Limb (tissue), 2 donors: ENCODE results near the gene ETV6.
A peak's percentile ranks its signal among the peaks of the same experiment; 100 is the strongest.

ENCODE experiments used
- DNase-seq, 2 donors: peaks; one replicate each; pipeline ENCODE4 v3.0.0-alpha.2; 2016; ENCODE audit errors: extremely low spot score in 2 of 2

ETV6 gene

DNA sequence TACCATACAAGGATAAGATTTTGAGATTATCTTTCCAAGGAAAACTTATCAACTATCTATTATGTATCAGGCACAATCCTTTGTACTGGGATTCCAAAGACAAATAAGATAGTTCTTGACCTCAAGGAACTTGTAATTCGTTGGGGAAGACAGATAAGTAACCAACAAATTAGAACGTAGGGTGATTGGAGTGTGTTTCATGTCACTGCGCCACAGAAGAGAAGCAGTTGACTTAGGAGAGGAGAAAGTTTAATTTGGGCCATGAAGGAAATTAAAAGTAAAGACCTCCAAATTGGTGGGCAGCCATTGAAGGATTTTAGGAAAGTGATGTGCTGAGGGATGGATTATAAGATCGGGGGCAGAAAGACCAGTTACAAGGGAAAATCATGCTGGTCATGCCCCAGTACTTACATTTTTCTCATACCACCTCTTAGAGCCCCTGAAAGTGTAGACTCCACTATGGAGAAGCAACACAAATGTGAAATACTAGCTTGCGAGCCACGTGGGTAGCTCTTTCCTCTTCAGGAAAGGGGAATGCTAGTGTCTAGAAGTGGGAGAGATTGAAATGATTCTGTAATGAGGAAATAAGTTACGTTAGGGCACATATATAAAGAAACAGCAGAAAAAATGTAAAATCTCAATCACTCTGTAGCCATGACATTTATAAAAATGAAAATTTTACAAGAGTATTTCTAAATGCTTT lies 148.7 kb downstream of the ETV6 start:
- DNase-seq, result no peak

DNA sequence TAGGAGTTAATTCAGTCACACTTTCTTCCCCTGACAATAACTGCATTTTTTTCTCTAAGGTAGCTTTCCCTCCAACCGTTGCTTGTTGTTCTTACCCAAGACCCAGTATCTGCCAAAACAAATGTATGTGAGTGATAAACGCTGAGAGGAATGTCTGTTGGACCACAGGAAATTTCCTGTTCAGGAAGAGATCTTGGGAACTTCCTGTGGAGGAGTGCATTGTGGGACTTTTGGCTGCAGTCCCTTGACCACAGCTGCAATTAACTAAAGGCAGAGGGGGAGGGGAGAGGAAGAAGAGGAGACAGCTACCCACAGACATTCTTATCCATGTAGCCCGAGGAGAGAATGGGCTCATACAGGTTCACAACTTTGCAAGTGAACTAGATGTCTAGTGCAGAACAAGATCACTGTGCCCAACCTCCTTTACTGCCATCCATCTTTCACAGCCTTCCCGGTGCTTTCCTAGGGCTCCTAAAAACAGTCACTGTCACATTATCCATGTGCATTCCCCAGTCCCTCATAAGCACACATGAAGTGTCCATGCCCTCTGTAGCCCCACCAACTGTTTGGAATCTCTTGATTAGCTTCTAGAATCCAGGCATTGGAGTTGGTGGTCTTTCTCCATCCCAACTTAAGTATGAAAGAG lies 149.5 kb downstream of the ETV6 start:
- DNase-seq, result no peak

DNA sequence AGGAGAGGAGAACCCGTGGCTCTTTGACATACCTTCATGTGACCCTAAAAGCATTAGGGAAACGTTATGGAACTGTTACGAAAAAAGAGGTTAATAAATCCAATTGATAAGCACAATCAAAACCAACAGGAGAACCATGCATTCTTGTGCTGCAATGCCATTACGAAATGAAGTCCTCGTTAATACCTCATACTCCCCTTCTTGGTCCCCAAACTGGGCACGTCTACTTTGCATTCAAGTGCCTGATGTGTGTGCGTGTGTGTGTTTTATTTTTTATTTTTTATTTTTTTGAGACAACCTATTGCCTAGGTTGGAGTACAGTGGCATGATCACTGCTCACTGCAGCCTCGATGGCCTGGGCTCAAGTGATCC lies 150.0 kb downstream of the ETV6 start:
- no peak for DNase-seq

DNA sequence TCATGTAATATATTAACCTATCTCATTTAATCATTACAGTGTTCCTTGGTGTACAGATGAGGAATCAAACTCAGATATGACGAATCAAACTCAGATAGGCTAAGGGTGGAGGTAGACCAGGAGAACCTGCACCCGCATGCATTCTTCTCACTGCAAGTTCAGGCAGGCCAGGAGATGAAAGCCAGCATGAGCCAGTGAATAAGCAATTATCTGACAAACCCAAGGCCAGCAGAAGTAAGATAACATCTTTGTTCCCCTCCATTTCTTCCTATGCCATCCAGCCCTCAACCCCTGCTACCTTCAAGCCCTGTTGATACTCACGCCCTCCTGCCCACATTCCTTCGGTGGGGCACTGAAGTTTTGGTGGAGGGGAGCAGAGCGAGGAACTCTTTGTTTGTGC lies 152.2 kb downstream of the ETV6 start:
- DNase-seq, result no peak

DNA sequence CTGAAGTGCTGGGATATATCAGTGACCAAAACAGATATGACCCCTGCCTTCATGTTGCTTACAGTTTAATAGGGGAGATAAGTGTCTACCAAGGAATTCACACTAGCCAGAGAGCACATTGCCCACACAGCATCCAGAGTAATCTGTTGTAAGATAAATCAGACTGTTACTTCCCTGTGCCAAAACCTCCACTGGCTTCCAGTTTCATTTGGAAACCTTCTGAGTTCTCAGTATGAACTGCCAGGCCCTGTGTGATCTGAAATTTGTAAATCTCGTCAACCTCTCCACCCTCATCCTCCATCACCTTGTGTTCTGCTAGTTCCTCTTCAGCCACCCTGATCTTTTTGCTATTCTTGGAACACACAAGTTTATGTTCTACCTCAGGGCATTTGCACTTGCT lies 154.7 kb downstream of the ETV6 start:
- DNase-seq, result no peak

DNA sequence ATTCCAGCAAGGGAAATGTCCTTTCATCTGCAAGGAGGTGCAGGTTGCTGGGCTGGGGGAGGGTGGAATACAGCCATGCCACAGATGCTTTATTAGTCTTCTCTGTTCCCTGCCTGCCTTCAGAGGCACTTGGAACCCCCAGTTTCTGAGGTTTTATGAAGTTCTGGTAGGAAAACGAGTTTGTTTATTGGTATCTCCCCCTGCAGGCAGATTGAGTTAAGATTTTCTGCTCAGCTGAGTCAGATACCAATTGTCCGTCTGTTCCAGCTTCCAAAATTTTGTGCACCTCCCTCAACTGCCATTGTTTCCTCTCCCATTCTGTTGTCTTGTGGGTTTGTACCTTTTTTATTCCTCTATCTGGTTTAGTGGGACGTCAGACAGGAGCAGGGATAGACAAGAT lies 155.6 kb downstream of the ETV6 start:
- DNase-seq, result no peak

DNA sequence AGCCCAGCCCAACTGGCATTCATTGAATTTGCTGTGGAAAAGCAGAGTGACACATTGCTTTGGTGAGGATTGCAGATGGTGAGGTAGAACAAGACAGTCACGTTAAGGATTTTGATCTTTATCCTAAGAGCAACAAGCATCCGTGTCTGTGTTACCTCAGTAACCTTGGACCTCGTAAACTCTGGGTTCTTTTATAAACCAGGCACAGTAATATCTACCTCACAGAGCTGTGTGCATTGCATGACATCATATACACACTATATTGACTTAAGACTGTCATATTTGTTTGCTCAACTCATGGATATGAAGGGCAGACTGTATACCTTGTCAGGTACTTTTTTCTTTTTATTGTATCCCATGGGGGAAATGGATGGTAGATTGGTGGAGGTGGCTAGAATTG lies 156.2 kb downstream of the ETV6 start:
- no peak for DNase-seq

DNA sequence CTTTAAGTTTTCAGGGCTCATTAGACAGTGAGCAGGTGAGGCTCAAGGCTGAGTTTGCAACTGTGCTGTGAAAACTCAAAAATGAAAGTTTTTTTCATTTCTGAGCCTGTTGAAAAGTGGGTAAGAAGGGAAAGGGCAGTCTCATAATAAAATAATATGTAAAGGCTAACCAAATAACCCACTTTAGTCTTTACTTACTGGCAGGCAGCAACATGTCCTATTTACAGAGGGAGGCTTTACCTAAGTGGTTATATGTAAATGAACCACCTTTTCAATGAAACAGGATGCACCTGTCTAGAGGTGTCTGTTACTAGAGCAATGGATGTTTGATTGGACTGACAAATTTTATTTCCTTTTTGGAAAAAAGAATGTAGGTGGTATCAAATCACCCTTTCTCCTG lies 158.0 kb downstream of the ETV6 start:
- DNase-seq, result no peak

DNA sequence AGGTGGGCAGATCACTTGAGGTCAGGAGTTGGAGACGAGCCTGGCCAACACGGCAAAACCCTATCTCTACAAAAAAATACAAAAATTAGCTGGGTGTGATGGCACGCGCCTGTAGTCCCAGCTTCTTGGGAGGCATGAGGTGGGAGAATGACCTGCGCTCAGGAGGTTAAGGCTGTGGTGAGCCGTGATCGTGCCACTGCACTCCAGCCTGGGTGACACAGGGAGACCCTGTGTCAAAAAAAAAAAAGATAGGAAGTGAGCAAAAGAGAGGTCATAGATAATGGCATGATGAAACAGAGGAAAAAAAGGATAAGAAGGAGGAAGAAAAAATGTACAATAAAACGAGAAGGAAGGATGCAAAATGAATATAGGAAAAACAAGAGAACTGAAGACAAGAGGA lies 159.5 kb downstream of the ETV6 start:
- DNase-seq, result no peak

DNA sequence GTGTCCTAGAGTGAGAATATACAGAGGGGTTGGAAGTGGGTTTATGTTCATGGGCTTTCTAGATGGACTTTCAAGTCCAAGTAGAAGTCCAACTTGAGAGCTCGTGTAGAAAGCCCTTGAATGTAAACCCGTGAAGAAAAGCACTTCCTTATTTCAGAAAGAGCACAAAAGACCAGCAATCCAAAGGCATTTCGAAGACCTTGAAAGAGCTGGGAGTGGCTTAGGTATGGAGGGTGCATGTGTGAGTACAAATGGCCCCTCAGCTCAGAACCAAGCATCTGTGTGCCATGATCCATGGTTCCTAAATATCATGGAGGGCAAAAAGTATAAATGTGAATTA lies 160.7 kb downstream of the ETV6 start:
- no peak for DNase-seq

DNA sequence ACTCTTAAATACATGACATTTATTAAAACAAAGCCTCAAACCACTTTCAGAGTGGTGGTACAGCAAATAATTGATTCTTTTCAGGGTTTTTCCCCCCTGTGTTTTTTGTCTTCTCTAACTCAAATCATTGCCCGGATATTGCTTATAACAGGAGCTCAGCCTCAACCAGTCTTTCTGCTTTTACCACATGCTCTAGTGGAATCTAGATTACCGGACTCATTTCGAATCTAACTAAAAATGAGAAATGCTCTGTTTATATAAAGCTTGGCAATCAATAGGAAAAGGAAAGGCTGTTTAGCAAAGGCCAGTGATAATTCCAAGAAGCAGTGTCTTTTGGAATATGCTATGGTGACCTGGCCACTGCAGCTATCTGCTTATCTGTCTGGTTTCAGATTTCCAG lies 161.5 kb downstream of the ETV6 start:
- no peak for DNase-seq

DNA sequence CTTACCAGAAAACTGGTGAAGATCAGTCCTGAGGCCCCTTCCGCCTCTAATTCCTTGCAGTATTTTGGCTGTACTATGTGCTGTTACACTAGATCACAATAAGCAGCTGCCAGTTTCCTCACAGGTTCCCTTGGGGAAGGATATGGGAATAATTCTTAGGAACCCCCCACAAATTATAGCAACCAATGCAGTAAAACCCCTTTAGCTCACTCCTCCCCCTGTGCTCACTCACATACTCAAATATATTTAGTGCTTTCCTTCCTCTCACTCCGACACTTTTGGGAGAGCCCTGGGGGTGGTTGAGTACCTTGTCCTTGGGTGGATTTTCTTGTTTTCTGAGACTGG lies 162.7 kb downstream of the ETV6 start:
- DNase-seq, result peak in 1 of 2 donors; percentile 48

DNA sequence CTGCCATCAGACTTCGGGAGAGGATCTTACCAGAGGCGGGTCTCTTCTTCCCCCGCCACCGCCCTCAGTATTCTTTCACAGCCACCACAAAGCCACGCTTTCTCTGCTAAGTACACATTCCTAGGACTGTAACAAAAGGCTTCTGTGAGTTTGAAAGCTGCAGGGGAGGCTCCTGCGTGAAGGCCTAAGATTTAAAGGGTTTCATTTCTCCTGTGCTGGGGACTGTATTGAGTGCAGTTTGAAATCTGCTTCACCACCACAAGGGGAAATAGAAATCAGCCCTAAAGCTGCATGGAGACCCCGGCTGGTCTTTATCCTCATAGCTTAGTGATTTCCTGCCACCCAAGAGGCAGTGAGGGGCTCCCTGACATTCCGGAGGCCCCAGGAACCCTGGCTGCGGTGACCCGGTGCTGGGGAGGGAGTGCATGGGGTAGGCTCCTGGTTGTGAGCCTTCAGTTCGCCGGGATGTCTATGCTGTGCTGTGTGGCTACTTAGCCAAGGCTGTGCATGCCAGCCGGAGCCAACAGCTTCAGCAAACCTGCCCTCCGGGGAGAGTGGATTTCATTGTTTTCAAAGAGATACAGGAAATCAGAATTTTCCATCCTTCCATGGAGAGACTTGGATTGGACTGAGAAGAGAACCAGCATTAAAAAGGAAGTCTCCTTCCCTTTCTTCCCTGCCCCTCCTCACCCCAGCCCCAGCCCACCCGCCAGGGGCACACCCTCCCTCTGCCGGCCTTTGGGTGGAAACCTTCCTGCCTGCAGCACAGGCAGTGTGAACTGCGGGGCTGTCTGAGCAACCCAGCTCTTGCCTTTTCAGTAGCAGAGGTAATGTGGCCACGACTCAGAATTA lies 163.3 kb downstream of the ETV6 start:
- peak in 1 of 2 donors; percentile 65 for DNase-seq

DNA sequence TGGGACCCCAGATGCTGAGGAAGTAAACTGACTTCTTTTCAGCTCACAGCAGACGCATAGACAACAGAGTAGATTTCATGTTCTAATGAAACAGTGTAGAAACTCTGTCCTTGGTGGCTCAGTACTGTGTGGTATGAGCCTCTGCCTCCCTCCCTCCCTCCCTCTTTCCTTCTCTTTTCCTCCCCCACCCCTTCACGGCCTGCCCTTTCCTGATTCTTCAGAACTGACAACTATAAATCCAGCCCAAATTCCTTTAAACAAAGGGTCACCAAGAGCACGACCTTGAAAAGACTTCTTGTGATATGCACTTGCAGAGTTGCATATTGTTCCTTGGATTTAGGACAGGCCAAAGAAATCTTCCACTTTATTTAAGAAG lies 164.0 kb downstream of the ETV6 start:
- no peak for DNase-seq

DNA sequence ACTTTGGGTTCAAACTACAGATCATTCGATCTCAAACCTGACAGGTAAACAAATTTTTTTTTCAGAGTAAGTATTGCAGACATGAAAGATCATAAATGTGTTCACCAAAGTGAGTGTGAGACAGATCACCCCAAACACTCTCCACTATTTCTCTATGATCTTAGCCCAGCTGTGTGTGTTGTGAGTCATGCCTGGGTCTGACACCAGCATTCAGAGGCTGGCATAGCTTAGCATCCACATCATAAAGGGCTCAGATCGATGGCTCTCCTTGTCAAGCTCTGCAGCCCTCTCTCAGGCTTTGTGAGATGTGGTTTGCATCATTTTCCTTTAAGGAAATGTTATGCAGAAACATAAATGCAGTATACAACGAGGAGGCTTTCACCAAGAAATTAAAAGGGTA lies 164.9 kb downstream of the ETV6 start:
- no peak for DNase-seq

DNA sequence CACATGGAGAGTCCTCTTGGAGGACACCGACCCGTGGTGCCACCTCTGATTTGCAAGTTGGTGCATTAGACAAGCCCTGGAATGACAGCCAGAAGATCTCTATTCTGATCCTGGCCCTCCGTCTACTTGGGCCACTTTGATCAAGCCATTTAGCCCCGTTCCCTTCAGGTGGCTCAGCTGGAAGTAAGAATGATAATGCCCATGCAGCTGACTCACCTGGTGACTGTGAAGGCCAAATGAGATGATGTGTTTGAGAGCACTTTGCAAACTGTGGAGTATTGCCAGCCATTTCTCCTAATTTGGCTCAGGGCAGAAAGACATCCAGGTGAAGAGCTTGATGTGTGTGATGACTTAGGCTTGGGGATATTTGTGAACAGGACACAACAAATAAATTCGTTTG lies 165.9 kb downstream of the ETV6 start:
- DNase-seq, result no peak

DNA sequence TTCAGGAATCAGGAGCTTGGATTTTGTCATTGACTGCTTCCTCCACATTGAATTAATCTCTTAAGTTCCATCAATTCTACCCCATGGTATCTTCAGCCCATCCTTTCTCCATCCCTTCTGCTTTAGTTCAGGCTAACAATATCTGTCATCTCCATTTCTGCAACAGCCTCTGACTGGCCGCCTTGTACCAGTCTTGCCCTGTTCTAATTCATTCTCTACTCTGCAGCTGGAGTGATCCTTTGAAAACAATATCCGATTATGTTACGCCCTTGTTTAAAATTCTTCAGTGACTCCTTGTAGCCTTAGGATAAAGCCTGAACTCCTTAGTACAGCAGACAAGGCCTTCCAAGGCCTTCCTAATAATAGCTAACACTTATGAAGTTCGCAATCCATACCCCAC lies 170.2 kb downstream of the ETV6 start:
- DNase-seq, result no peak

DNA sequence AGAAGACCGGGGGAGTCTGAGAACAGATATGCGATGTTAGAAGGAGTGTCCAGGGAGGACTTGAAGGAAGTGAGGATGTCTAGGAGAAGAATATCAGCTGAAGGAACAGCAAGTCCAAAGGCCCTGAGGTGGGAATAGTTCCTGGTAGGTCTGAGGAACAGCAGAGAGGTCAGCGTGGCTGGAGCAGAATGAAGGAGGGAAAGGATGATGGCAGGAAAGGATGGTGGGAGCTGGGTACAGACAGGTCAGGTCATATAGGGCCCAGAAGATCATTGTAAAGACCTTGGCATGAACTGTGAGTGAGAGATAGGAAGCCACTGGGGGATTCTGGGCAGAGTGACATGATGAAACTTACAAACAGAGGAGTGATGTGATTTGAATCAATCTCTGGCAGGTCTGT lies 171.0 kb downstream of the ETV6 start:
- no peak for DNase-seq

DNA sequence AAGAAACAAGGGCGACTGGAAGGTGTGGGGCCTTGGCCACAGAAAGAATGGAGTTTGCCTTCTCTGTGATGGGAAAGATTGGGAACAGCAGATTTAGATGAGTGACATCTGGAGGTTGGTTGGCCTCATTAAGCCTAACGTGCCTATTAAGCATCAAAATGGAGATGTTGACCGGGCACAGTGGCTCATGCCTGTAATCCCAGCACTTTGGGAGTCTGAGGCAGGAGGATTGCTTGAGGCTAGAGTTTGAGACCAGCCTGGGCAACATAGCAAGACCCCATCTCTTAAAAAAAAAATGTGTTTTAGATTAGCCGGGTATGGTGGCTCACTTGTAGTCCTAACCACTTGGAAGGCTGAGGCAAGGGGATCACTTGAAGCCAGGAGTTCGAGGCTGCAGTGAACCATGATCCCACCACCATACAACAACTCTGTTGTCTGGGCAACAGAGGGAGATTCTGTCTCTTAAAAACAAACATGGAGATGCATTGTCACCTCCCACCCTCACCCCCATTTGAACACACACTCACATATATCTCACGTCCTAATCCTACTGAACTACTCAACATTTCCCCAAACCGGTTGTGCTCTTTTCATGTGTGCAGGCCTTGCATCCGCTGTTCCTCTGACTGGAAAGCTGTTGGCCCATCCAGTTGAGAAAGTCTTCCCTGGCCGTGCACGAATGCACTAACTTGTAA lies 172.1 kb downstream of the ETV6 start:
- no peak for DNase-seq

DNA sequence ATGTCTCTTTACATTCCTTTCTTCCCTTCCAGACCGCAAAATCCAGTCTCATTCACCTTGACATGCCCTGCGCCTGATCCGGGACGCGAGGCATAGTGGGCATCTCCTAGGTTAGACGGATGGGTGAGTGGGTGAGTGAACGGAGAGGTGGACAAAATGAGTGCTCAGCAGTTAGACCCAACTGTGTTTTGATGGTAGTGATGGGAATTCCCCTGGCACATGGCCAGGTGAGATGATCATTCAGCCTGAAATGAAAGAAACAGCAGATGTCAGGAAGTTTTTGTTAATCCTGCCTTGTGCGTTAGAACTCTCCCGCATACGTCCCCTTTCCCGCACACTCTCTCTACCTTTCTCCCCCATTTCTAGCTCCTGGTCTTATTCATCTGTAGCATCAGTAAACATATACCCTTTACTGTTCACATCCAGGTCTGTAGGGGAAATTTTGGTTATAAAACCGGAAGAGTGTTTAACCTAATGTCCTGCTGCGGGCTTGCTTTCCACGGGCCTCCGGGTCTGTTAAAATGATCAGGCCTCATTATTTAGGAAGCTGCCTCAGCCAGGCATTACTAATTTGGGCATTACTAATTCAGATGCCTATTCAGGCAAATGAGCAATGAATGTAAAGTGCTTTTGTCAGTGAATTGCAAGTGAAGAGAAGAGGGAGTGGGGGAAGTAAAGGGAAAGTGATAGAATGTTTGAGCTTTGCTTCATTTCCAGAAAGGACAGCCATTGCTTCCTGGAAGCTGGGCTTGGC lies 172.8 kb downstream of the ETV6 start:
- DNase-seq, result no peak

DNA sequence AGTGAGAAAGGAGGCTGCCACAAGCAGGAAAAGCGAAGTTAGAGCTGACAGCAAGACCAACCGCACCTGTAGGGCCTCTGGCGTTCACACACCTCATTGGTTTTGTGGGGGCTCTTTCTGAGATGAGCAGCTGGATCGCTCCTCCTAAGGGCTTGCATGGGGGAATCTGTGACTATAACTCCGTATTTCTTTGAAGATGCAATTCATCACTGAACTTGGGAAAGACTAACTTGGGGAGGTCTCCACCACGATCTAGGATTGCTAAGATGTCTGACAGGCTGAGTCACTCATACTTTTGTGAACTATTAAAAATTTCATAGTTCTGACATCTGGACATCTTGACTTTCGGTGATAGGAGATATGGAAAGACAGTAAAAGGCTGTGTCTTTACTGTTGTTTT lies 173.6 kb downstream of the ETV6 start:
- DNase-seq, result no peak

DNA sequence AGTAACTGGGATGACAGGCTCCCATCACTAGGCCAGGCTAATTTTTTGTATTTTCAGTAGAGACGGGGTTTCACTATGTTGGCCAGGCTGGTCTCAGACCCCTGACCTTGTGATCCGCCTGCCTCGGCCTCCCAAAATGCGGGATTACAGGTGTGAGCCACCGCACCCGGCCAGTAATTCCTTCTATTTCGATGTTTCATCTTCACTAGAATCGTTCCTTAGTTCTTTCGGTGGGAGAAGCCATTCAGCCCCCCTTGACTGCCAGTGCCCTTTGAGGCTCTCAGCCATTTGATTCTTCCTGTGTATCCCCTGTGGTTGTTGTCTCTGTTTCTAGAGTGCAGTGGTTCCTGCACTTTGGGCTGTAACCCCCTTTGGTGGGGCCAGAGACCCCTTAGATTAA lies 174.1 kb downstream of the ETV6 start:
- no peak for DNase-seq
